ENCODE measurements around the gene LDLRAD4. TPM values are rescaled to one million over a fixed set of nuclear protein-coding genes. Genes with fewer than 3 reads are reported as not detected.

Gene LDLRAD4
- total RNA-seq, 1 donor, result 0.43 TPM

DNA sequence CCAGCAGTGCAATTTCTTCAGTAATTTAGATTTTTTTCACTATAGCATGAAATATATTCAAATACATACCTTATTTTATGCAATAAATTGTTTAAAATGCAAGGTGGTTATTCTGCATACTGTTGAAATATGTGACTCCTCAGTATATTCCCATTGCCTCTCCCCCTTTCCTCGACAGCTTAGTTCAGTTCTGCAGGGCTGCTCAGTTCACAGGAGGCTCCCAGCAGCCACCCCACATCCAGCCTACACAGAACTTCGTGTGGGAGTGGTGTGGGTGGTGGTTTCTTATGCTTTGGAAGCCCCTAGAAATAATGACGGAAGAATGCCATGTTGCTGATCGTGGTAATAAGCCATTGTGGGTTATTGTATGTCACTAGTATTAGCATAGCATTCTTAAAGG, 428.1 kb downstream of the LDLRAD4 start:
- TF ChIP-seq, protein P1, sequence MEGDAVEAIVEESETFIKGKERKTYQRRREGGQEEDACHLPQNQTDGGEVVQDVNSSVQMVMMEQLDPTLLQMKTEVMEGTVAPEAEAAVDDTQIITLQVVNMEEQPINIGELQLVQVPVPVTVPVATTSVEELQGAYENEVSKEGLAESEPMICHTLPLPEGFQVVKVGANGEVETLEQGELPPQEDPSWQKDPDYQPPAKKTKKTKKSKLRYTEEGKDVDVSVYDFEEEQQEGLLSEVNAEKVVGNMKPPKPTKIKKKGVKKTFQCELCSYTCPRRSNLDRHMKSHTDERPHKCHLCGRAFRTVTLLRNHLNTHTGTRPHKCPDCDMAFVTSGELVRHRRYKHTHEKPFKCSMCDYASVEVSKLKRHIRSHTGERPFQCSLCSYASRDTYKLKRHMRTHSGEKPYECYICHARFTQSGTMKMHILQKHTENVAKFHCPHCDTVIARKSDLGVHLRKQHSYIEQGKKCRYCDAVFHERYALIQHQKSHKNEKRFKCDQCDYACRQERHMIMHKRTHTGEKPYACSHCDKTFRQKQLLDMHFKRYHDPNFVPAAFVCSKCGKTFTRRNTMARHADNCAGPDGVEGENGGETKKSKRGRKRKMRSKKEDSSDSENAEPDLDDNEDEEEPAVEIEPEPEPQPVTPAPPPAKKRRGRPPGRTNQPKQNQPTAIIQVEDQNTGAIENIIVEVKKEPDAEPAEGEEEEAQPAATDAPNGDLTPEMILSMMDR (IDR thresholded peaks at IDR 0.05; ENCODE audit: insufficient read depth, low read depth, low read length), result no peak
- DNase-seq (ENCODE audit: low read depth), result no peak
- H3K4me3 ChIP-seq (ENCODE audit: low read depth, low read length), result no peak overlapping the region

DNA sequence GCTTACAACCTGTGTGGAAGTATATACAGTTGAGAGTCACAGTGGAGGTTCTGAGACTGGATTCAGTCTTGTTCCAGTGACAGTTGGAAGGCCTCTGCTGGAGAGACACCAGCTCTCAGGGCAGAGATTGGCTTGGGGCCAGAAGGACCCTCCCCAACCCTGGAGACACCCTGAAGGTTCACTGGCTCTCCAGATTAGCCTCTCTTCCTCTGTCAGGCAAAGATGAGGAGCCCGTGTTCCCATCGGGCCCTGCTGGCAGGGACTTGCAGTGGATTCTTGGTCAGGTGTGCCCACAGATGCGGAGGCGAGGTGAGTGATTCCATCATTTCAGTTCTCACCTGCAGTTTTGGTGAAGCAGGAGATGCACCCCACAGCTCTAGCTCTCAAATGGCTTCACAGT, 429.2 kb downstream of the LDLRAD4 start:
- H3K4me3 ChIP-seq (ENCODE audit: low read depth, low read length), result no peak overlapping the region
- TF ChIP-seq, protein P1 (IDR thresholded peaks at IDR 0.05; ENCODE audit: insufficient read depth, low read depth, low read length), result no peak
- DNase-seq (ENCODE audit: low read depth), result no peak

DNA sequence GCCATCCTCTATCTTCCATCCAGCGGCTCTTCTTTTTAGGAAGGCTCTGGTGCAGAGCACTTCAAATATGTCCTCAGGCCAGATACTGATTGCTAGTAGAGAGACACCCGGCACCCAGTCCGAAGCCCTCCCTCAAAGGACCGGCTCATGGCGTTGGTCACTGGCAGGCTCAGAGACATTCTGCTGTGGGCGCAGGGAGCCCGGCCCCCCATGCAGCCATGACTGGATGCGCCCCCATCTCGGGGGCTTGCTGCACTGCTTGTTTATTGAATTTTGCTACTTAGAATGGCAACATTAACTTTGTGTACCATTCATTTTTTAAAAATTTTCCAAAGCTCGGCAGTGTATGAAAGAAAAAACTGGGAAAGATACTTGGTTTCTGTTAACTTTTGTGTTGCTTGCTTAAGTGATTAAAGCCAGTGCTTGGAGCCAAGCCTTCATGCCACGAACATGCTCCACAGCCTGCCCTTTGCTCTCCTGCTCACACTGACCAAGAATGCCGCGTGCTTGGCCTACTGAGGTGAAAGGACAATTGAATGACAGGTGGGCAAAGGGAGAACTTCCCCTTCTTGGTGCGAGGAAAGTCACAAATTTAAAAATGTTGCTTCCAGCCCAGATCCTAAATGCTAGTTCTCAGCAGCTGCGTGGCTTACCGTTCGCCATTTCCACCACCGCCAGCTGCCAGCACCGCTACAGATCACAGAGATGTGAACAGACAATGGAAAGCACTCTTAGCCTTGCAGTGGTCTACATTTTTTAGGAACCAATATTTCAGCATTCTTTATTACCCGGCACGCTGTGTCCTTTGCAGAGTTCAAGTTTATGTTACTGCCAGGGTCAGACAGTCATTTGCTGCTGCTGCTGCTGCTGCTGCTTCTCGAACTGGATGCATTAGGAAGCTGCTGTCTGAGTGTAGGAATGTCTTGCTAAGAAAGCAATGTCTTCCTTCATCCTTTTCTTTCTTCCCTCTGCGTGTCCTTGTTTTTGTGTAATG, 431.1 kb downstream of the LDLRAD4 start:
- TF ChIP-seq, protein P1 (IDR thresholded peaks at IDR 0.05; ENCODE audit: insufficient read depth, low read depth, low read length), result no peak
- no peak for DNase-seq (ENCODE audit: low read depth)

DNA sequence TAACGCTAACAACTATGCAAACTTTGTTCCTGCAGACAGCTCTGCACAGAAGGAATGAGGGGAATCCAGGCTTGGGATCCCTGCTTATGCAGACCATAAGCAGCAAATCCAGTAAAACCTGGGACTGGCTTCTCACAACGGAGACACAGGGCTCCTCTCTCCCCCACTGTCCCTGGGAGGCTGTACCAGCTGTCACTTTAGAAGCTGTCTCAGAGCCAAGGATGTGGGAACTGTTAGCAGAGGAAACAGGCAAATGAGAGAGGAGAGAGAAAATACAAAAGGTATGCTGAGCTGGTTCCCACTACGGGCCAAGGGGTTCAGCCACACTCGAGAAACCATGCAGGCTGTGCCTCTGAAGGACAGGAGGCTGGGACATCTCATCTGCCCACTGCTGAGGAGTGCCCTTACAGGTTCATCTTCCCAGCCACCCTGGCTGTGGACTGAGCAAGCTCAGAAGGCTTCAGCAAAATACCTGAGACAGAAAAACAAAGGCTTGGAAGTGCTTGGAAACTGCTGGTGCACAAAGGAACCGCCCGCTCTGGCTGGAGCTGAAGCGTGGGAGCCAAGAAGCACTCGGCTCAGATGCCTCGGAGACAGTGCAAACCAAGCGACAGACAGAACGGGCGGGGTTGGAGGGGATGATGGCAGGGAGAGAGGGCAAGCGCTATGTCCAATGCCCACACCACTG, 435.3 kb downstream of the LDLRAD4 start:
- no peak for DNase-seq (ENCODE audit: low read depth)
- no peak overlapping the region for H3K4me3 ChIP-seq (ENCODE audit: low read depth, low read length)
- TF ChIP-seq, protein P1 (IDR thresholded peaks at IDR 0.05; ENCODE audit: insufficient read depth, low read depth, low read length), result no peak

More for the DNA sequence above, 431.1 kb downstream of the LDLRAD4 start:
- no peak overlapping the region for H3K4me3 ChIP-seq (ENCODE audit: low read depth, low read length)

DNA sequence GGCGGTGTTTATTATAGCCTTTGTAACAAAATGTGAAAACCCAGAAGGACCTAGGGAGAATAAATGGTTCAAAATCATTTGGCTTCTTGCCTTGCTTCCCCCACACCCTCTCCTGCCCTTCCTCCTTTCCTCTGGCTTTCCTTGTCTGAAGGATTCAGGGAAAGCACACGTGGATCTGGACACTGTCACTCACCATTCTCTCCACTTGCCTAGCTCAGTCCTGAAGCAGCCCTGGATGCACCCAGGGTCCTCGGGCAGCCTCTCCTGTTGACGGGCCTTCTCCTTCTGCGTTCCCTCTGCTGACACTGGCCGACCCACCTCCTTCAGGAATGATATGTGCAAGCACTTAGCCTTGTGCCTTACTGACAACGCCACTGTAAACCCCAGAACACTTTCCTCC, 439.4 kb downstream of the LDLRAD4 start:
- no peak overlapping the region for H3K4me3 ChIP-seq (ENCODE audit: low read depth, low read length)
- no peak for DNase-seq (ENCODE audit: low read depth)
- TF ChIP-seq, protein P1 (IDR thresholded peaks at IDR 0.05; ENCODE audit: insufficient read depth, low read depth, low read length), result no peak

DNA sequence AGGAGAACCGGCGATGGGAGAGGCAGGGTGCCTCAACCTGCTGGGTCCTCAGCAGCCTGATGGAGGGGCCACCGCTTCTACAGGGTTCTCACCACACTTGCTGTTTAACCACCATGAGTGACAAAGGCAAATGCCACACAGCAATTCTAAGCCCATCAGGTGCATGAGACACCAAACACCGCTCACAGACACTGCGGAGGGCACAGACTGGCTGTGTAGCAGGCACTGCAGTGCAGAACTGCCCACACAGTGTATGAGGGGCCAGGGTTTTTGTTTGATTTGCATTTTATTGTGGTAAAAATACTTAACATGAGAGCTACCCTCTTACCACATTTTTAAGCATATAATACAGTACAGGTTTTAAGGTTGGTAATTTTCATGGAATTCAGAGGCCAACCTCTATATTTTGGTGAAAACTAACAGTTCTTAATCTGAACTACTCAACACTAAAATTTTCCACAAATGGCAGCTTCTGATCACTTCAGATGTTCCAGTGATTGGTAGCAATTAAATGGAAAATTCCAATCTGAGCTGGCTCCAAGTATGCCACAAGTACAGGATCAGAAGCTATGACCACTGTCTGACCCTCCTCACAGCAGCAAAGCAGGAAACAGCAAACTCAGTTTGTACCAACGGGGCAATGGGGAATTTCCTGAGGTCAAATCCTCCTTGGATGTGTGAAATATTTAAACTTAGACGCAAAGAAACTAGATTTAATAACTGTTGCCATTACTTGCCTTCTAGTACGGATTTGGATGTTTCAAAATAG, 440.1 kb downstream of the LDLRAD4 start:
- TF ChIP-seq, protein P1 (IDR thresholded peaks at IDR 0.05; ENCODE audit: insufficient read depth, low read depth, low read length), result no peak
- DNase-seq (ENCODE audit: low read depth), result no peak
- H3K4me3 ChIP-seq (ENCODE audit: low read depth, low read length), result no peak overlapping the region

Data from fibroblast of villous mesenchyme (primary cell).